CD4-positive, alpha-beta T cell treated with Interleukin-21 for 1 hour (primary cell): ENCODE data around the gene FFAR2.
A peak's percentile ranks its signal among the peaks of the same experiment; 100 is the strongest.
"Not testable (repeated sequence)": the region's sequence is repeated elsewhere in the genome, so short reads cannot be mapped to it uniquely, and the experiment has no call there.

Experiments used
- DNase-seq: peaks from one replicate; pipeline ENCODE4 v3.0.0-alpha.2; 2020

The FFAR2 gene

DNA sequence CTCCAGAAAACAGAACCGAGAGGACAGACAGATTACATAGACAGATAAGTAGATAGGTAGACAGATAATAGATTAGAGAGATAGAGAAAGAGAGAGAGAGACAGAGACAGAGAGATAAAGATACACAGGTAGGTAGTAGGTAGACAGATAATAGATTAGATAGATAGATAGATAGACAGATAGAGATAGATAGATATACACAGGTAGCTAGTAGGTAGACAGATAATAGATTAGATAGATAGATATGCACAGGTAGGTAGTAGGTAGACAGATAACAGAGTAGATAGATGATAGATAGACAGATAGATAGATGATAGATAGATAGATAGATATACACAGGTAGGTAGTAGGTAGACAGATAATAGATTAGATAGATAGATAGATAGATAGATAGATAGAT lies 10.1 kb downstream of the FFAR2 start:
- DNase-seq = no peak

- no peak for DNase-seq
Observed at GRCh38 chr19:35458731-35459391, 10.8 kb downstream of the FFAR2 start.

- DNase-seq = no peak
Observed at GRCh38 chr19:35459414-35460082, 11.5 kb downstream of the FFAR2 start.

DNA sequence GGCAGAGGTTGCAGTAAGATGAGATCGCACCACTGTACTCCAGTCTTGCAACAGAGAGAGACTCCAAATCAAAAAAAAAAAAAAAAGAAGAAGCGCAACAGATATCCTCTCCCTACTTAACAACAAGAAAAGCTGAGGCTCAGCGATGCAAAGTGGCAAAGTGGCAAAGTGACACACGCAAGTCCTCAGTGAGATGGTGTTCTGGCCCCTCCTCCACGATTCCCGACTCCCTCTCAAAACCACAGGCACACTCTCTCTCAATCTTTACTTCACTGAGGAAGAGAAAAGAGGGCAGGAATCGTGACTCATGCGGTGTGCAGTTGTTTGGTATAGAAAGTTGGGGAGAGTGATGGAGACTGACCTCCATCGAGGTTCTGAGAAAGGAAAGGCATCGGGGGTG lies 12.6 kb downstream of the FFAR2 start:
- DNase-seq = no peak

DNA sequence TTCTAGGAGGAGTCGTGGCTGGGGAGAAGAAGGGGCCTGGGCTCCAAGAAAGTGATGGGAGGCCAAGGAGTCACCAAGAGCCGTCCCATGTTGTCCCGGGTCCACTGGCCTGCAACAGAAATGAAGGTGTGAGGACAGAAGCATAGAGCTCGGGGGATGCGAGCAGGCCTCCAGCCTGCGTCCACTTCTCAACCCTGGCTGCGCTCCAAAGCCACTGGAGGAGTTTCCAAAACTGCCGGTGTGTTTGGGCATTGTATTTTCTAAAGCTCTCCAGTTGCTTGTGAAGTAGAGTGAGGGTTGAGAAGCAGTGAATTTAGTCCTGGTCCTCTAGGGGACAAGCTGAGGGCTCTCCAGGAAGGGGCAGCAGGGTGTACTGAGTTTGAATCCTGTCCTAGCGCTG lies 13.0 kb downstream of the FFAR2 start:
- DNase-seq = no peak

DNA sequence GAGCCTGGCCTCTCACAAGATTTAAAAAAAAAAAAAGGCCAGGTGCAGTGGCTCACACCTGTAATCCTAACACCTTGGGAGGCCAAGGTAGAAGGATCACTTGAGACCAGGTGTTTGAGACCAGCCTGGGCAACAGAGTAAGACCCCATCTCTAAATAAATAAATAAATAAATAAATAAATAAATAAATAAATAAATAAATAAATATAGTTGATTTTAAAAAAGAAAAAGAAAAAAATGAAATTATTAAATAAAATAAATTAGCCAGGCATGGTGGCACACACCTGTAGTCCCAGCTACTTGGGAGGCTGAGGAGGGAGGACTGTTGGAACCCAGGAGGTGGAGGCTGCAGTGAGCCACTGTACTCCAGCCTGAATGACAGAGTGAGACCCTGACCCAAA lies 13.7 kb downstream of the FFAR2 start:
- DNase-seq = not testable (repeated sequence)

GRCh38 chr19:35462476-35462953 lies 14.5 kb downstream of the FFAR2 start:
- peak; percentile 84 for DNase-seq

- not testable (repeated sequence) for DNase-seq
Observed at GRCh38 chr19:35462956-35463355, 14.9 kb downstream of the FFAR2 start.

GRCh38 chr19:35466259-35466658 lies 18.2 kb downstream of the FFAR2 start:
- DNase-seq = no peak

- DNase-seq = peak; percentile 77
Observed at GRCh38 chr19:35468637-35469036, 20.6 kb downstream of the FFAR2 start.

- DNase-seq = no peak
Observed at GRCh38 chr19:35470128-35470527, 22.1 kb downstream of the FFAR2 start.

GRCh38 chr19:35471075-35471474 lies 23.0 kb downstream of the FFAR2 start:
- not testable (repeated sequence) for DNase-seq

DNA sequence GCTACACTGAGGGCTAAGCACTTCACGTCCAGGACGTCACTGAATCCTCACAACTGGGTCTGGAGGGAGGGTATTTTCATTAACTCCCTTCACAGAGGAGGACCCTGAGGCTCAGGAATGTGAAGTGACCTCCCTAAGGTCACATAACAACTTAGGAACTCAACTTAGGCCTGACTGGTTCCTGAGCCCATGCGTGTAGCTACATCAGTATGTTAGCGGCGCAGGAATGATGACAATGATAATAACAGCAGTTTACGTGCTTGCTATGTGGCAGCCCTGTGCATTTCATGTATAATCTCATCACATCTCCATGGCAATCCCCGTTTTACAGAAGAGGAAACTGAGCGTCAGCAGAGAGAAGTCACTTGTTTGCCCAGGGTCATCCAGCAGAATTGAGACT lies 23.9 kb downstream of the FFAR2 start:
- no peak for DNase-seq

GRCh38 chr19:35474104-35474503 lies 26.0 kb downstream of the FFAR2 start:
- DNase-seq = no peak

DNA sequence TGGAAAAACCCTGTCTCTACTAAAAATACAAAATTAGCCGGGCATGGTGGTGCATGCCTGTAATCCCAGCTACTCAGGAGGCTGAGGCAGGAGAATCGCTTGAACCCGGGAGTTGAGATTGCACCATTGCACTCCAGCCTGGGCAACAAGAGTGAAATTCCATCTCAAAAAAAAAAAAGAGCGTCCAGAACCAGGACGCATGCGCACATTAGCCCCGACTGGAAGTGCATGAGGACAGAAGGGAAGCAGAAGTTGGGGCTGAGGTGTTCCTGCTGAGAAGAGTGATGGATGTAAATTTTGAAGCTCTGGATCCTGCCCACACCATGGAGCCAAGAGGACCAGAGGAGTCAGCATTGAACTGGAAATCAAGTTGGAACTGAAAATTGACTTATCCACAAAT lies 26.5 kb downstream of the FFAR2 start:
- not testable (repeated sequence) for DNase-seq

- no peak for DNase-seq
Observed at GRCh38 chr19:35476149-35476548, 28.1 kb downstream of the FFAR2 start.

- DNase-seq = no peak
Observed at GRCh38 chr19:35478794-35479677, 31.0 kb downstream of the FFAR2 start.

- no peak for DNase-seq
Observed at GRCh38 chr19:35483089-35483488, 35.0 kb downstream of the FFAR2 start.

DNA sequence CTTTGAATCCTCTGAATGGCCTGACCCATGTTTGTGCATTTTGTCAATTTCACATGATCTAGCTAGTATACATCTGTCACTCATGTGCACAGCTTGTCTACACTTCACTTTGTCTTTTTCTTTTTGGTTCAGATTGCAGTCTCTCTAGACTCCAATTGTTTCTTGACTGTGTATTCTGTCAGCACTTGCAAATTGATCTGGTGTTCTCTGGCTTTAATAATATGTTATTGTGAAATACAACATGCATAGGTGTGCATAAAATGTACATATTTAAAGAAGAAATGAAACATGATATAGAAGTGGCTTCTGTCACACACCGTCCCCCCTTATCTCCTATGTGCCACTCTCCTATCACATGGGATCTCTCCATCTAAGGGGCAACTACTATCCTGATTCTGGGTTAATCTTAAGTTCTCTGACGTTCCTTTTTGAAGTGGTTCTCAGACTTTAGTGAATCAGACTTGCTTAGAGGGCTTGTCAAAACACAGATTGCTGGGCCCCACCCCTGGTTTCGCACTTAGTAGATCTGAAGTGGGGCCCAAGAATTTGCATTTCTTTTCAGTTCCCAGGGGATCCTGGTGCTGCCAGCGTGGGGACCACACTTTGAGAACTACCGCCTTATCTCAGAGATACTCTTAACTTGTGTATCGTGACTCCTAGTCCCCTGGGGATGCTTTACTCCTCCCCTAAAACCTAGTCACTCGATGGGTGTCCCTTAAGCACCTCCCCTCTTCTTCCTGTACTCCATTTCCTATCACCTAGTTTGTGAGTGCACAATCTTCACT lies 36.4 kb downstream of the FFAR2 start:
- no peak for DNase-seq

DNA sequence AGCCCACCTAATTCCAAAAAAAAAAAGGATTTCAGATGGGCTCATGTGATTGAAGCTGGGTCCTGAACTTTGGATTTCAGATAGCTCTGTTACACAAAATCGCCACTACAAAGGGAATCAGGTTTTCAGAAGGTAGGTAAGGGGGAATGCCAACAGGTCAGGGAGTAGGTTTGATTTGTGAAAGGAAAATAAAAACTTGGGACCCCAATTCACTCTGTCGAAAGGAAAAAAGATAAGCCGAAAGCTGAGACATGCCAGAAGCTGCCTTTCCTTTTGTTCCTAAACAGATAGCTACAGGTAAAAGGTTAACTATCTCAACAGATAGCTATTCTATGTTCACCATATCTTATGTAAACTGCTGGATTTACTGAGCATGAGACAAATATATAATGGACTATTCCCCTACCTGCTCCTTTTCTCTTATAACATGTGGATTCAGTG lies 38.2 kb downstream of the FFAR2 start:
- no peak for DNase-seq

DNA sequence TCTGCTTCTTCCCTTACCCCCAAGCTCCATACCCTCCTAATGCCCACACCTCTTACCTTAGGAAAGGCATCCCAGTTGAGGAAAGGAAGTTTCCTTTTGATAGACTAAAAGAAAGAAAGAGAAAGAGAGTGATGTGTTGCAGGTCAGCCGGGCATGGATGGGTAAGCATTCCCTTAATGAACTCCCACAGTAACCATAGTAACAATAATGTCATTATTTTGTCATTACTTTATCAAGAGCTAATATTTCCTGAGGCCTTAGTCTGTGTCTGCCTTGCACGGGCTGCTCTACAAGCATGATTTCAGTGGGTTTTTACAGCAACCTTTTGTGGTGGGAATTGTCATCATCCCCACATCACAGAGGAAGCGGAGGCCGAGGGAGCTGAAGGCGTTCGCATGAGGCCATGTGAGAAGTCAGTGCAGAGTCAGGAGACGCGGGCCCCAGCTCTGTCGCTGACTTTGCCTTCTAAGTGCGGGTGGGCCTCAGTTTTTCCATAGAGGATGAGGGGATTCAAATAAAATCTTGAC lies 39.7 kb downstream of the FFAR2 start:
- no peak for DNase-seq

DNA sequence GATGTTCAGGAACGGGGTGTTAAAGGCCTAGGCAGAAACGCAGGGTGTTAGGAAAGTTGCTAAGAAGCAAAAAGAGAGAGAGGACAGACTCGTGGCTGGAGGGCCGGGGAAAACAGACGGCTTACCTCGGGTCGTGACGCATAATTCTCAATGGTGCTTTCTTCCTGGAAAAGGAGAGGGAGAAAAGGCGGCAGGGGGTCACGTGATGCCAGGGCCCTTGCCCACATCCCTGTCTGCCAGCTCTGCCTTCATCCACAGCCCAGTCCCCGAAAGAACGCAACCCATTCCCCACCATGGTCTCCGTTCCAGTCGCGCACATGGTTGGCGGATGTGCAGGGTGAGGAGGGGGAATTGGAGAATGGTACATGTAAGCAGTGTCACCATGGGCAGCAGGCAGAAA lies 40.6 kb downstream of the FFAR2 start:
- no peak for DNase-seq
